Liver (tissue), 9 donors: ENCODE results near the gene CRYBG1. TPM values are rescaled to one million over a fixed set of nuclear protein-coding genes. Genes with fewer than 3 reads are reported as not detected.

Source experiments
- DNase-seq: peaks from one replicate; pipeline ENCODE4 v3.0.0-alpha.2; 2017; ENCODE audit warnings: low spot score
- H3K27ac ChIP-seq, 2 donors: one replicate each; pipeline ENCODE4 v1.7.0; 2013; ENCODE audit warnings: inconsistent platforms in 2 of 2, low read length in 2 of 2, control low read depth in 1 of 2, low read depth in 1 of 2, mild to moderate bottlenecking in 1 of 2
- H3K27me3 ChIP-seq, 4 donors: one replicate each; pipeline versions ENCODE4 v1.6.1 to v1.7.0; 2013; ENCODE audit warnings: low read length in 3 of 4, inconsistent platforms in 1 of 4, mild to moderate bottlenecking in 1 of 4, moderate library complexity in 1 of 4; ENCODE audit not compliant: control insufficient read depth in 4 of 4, insufficient read depth in 4 of 4
- H3K36me3 ChIP-seq, 4 donors: one replicate each; pipeline versions ENCODE4 v1.6.1 to v1.7.0; 2013; ENCODE audit warnings: low read length in 3 of 4, mild to moderate bottlenecking in 3 of 4, low read depth in 1 of 4, moderate library complexity in 1 of 4; ENCODE audit not compliant: control insufficient read depth in 4 of 4, insufficient read depth in 3 of 4
- H3K4me1 ChIP-seq, 4 donors: one replicate each; pipeline versions ENCODE4 v1.6.1 to v1.7.0; 2013; ENCODE audit warnings: low read length in 3 of 4, mild to moderate bottlenecking in 3 of 4, moderate library complexity in 1 of 4; ENCODE audit not compliant: control insufficient read depth in 4 of 4, insufficient read depth in 4 of 4
- H3K4me3 ChIP-seq, 3 donors: one replicate each; pipeline versions ENCODE4 v1.6.1 to v1.7.0; 2013; ENCODE audit warnings: low read length in 3 of 3, control low read depth in 1 of 3, low read depth in 1 of 3, mild to moderate bottlenecking in 1 of 3
- H3K9ac ChIP-seq, 2 donors: one replicate each; pipeline ENCODE4 v1.7.0; 2013; ENCODE audit warnings: low read length in 2 of 2, mild to moderate bottlenecking in 2 of 2, moderate library complexity in 2 of 2, control low read depth in 1 of 2, low read depth in 1 of 2
- H3K9me3 ChIP-seq, 4 donors: one replicate each; pipeline versions ENCODE4 v1.6.1 to v1.7.0; 2013; ENCODE audit warnings: low read length in 3 of 4; ENCODE audit not compliant: control insufficient read depth in 4 of 4
- ATF3 ChIP-seq: IDR thresholded peaks from 2 replicates; pipeline ENCODE4 v1.6.1; 2016; ENCODE audit warnings: antibody characterized with exemption
- CTCF ChIP-seq: fragments of 150-350 bp; IDR thresholded peaks from 2 replicates; pipeline ENCODE4 v1.5.1; 2017; ENCODE audit warnings: improper control_type of control experiment, low read depth, low read length; ENCODE audit not compliant: missing input control
- EGR1 ChIP-seq, 2 donors: IDR thresholded peaks; 2 replicates each; pipeline ENCODE4 v1.6.1; 2016 to 2018; ENCODE audit warnings: antibody characterized with exemption in 2 of 2, low read depth in 2 of 2
- FOXA2 ChIP-seq: IDR thresholded peaks from 2 replicates; pipeline ENCODE4 v1.6.1; 2016; ENCODE audit warnings: antibody characterized with exemption
- HNF4A ChIP-seq, 2 donors: conservative IDR thresholded peaks; 2 replicates each; pipeline ENCODE4 v1.6.1; 2016; ENCODE audit warnings: antibody characterized with exemption in 2 of 2, mild to moderate bottlenecking in 2 of 2
- HNF4G ChIP-seq: IDR thresholded peaks from 2 replicates; pipeline ENCODE4 v1.6.1; 2016; ENCODE audit warnings: antibody characterized with exemption
- JUND ChIP-seq, 2 donors: IDR thresholded peaks; 2 replicates each; pipeline ENCODE4 v1.6.1; 2016; ENCODE audit warnings: antibody characterized with exemption in 2 of 2
- MAX ChIP-seq: IDR thresholded peaks from 2 replicates; pipeline ENCODE4 v1.6.1; 2016; ENCODE audit warnings: antibody characterized with exemption
- NR2F2 ChIP-seq: IDR thresholded peaks from 2 replicates; pipeline ENCODE4 v1.6.1; 2016; ENCODE audit warnings: antibody characterized with exemption
- RAD21 ChIP-seq, 2 donors: IDR thresholded peaks; 2 replicates each; pipeline ENCODE4 v1.6.1; 2016; ENCODE audit warnings: antibody characterized with exemption in 2 of 2, mild to moderate bottlenecking in 2 of 2
- REST ChIP-seq: IDR thresholded peaks from 2 replicates; pipeline ENCODE4 v1.6.1; 2016; ENCODE audit warnings: antibody characterized with exemption, mild to moderate bottlenecking
- RXRA ChIP-seq, 2 donors: IDR thresholded peaks; 2 replicates each; pipeline ENCODE4 v1.6.1; 2017 to 2018; ENCODE audit warnings: antibody characterized with exemption in 2 of 2, mild to moderate bottlenecking in 1 of 2
- SP1 ChIP-seq: IDR thresholded peaks from 2 replicates; pipeline ENCODE4 v1.6.1; 2018; ENCODE audit warnings: antibody characterized with exemption, mild to moderate bottlenecking
- TAF1 ChIP-seq: conservative IDR thresholded peaks from 2 replicates; pipeline ENCODE4 v1.6.1; 2016; ENCODE audit warnings: antibody characterized with exemption, mild to moderate bottlenecking
- YY1 ChIP-seq: IDR thresholded peaks from 2 replicates; pipeline ENCODE4 v1.6.1; 2016; ENCODE audit warnings: antibody characterized with exemption, mild to moderate bottlenecking
- ZBTB33 ChIP-seq: IDR thresholded peaks from 2 replicates; pipeline ENCODE4 v1.6.1; 2016; ENCODE audit warnings: antibody characterized with exemption
- WGBS: extraction: QIAGEN DNeasy Blood & Tissue Kit; methylation state at CpG from one replicate; pipeline ENCODE4 v1.1.7; 2013; 5-methylcytosine and 5-hydroxymethylcytosine counted together
- polyA plus RNA-seq, 2 donors: library from polyadenylated mRNA; stranded (reverse) in 1 of 2; unstranded in 1 of 2; fragments of 200-250 nt in 1 of 2; fragments of >200 nt in 1 of 2; fragmentation: Nextera tagmentation in 1 of 2; extraction: Ambion mirVana in 1 of 2; gene quantifications; one replicate each; pipeline versions ENCODE4 v1.2.1 to v1.2.3, GENCODE V29; 2013 to 2015
- total RNA-seq, 2 donors: library from RNA; depleted of rRNA; stranded (reverse); fragments of >200 nt; gene quantifications; one replicate each; pipeline ENCODE4 v1.2.3, GENCODE V29; 2014
- donor health status: healthy.
- donor health status: healthy.
- donor health status: healthy.
- donor health status: healthy.
- donor health status: healthy.

Gene CRYBG1
- total and polyA plus RNA-seq, 4 donors = 2.3 to 8.7 (median 4.0) TPM

GRCh38 chr6:106381881-106382280 lies 21.4 kb downstream of the CRYBG1 start:
- no peaks in the 10 kb centered on the region for H3K9me3 ChIP-seq
- H3K27me3 ChIP-seq = no peaks in the 10 kb centered on the region
- 32% methylated on average over 1 of the region's 1 CpG for WGBS
- H3K9ac ChIP-seq = no peak overlapping the region
- no peak for DNase-seq
- H3K4me1 ChIP-seq = no peaks in the 10 kb centered on the region
- H3K36me3 ChIP-seq = no peaks in the 10 kb centered on the region
- no peak for TF ChIP-seq ATF3
- no peak for TF ChIP-seq REST
- TF ChIP-seq RXRA (IDR thresholded peaks at IDR 0.05) = no peak
- TF ChIP-seq MAX = no peak
- TF ChIP-seq HNF4G = no peak
- no peak for TF ChIP-seq ZBTB33
- TF ChIP-seq JUND (IDR thresholded peaks at IDR 0.05) = no peak
- no peak for TF ChIP-seq HNF4A (conservative IDR thresholded peaks at IDR 0.05)
- no peak for TF ChIP-seq FOXA2
- TF ChIP-seq CTCF = no peak
- no peak for TF ChIP-seq RAD21 (IDR thresholded peaks at IDR 0.05)
- no peak for TF ChIP-seq NR2F2
- no peak for TF ChIP-seq TAF1
- TF ChIP-seq SP1 = no peak
- no peak for TF ChIP-seq EGR1 (IDR thresholded peaks at IDR 0.05; ENCODE audit: low read depth in 2 of 2)
- TF ChIP-seq YY1 = no peak
- H3K27ac ChIP-seq = no peak overlapping the region
- no peak overlapping the region for H3K4me3 ChIP-seq

- Histone ChIP-seq H3K4me1 (no peaks in the 10 kb centered on the region), H3K9me3 (no peaks in the 10 kb centered on the region), H3K9ac (no peak overlapping the region), H3K36me3 (no peaks in the 10 kb centered on the region), H3K27ac (no peak overlapping the region), H3K27me3 (no peaks in the 10 kb centered on the region), H3K4me3 (no peak overlapping the region)
- WGBS = 80% methylated on average over 2 of the region's 2 CpGs
- no peak for DNase-seq
- TF ChIP-seq RXRA (IDR thresholded peaks at IDR 0.05) (no peak), RAD21 (IDR thresholded peaks at IDR 0.05) (no peak), HNF4G (no peak), ZBTB33 (no peak), YY1 (no peak), MAX (no peak), REST (no peak), FOXA2 (no peak), TAF1 (no peak), NR2F2 (no peak)
These were observed 23.1 kb downstream of the CRYBG1 start for GRCh38 chr6:106383573-106383972.
